IMR-90 (cell line): Measurements from ENCODE around the gene SF3B3.

Experiments used
- BHLHE40 ChIP-seq: fragments of 150-350 bp; IDR thresholded peaks from 2 replicates; pipeline ENCODE4 v1.6.1; 2016; ENCODE audit warnings: mild to moderate bottlenecking, low read depth, low read length
- CEBPB ChIP-seq: IDR thresholded peaks from 2 replicates; pipeline ENCODE4 v1.6.1; 2012; ENCODE audit warnings: low read depth, low read length, improper control_type of control experiment
- CTCF ChIP-seq: conservative IDR thresholded peaks from 2 replicates; pipeline ENCODE4 v1.5.1; 2012; ENCODE audit warnings: mild to moderate bottlenecking, low read depth, low read length, improper control_type of control experiment
- MAFK ChIP-seq: IDR thresholded peaks from 2 replicates; pipeline ENCODE4 v1.6.1; 2012; ENCODE audit warnings: low read depth, low read length, improper control_type of control experiment
- MAZ ChIP-seq: IDR thresholded peaks from 2 replicates; pipeline ENCODE4 v1.6.1; 2012; ENCODE audit warnings: low read depth, mild to moderate bottlenecking, low read length, improper control_type of control experiment, moderate library complexity, borderline replicate concordance
- MXI1 ChIP-seq: IDR thresholded peaks from 2 replicates; pipeline ENCODE4 v1.6.1; 2012; ENCODE audit warnings: low read depth, mild to moderate bottlenecking, low read length, moderate library complexity, borderline replicate concordance
- POLR2A ChIP-seq: IDR thresholded peaks from 2 replicates; pipeline ENCODE4 v1.6.1; 2012; ENCODE audit warnings: mild to moderate bottlenecking, low read depth, low read length
- RAD21 ChIP-seq: IDR thresholded peaks from 2 replicates; pipeline ENCODE4 v1.6.1; 2012; ENCODE audit warnings: low read length, improper control_type of control experiment
- RCOR1 ChIP-seq: IDR thresholded peaks from 2 replicates; pipeline ENCODE4 v1.6.1; 2012; ENCODE audit warnings: mild to moderate bottlenecking, low read length, improper control_type of control experiment; ENCODE audit not compliant: insufficient replicate concordance
- RFX5 ChIP-seq: IDR thresholded peaks from 2 replicates; pipeline ENCODE4 v1.8.0; 2012; ENCODE audit warnings: low read depth, mild to moderate bottlenecking, low read length, moderate library complexity
- SMC3 ChIP-seq: fragments of 150-350 bp; IDR thresholded peaks from 2 replicates; pipeline ENCODE4 v1.6.1; 2016; ENCODE audit warnings: low read depth, mild to moderate bottlenecking, antibody characterized with exemption, low read length, moderate library complexity
- USF2 ChIP-seq: fragments of 150-350 bp; IDR thresholded peaks from 2 replicates; pipeline ENCODE4 v1.6.1; 2017; ENCODE audit warnings: mild to moderate bottlenecking, antibody characterized with exemption, low read length, low read depth

GRCh38 chr16:70495425-70496182, 28.0 kb upstream of the SF3B3 start:
- TF ChIP-seq CTCF (no peak), POLR2A (no peak), MAZ (no peak), RFX5 (no peak), RCOR1 (no peak), SMC3 (no peak), MXI1 (no peak), RAD21 (no peak), MAFK (no peak), BHLHE40 (no peak), USF2 (no peak), CEBPB (no peak)
